T-cell (primary cell): ENCODE data around the gene FBF1. TPM values are rescaled to one million over a fixed set of nuclear protein-coding genes. Genes with fewer than 3 reads are reported as not detected.

ENCODE experiments used
- ATAC-seq, 4 experiments: fragments of 200-7000 bp in 3 of 4; fragments of 150-1000 bp in 1 of 4; cut with Tn5 transposase; replicated peaks in 1 of 4; 1 replicate in 3 of 4; 2 replicates in 1 of 4; pipeline ENCODE4 v1.10.0; 2021; ENCODE audit warnings: moderate library complexity in 3 of 4, mild to moderate bottlenecking in 2 of 4, moderate number of reproducible peaks in 1 of 4
- CTCF ChIA-PET, 2 donors: fragments of 300-600 bp; sonication (Branson Sonifier 250); formaldehyde crosslinking; loops; one replicate each; lab custom pipeline; 2022; ENCODE audit warnings: antibody characterized with exemption in 2 of 2; lab: Charles Lee
- POLR2A ChIA-PET, 2 donors: fragments of 300-600 bp; sonication (Branson Sonifier 250); formaldehyde crosslinking; loops; one replicate each; lab custom pipeline; 2022; ENCODE audit warnings: antibody characterized with exemption in 2 of 2; lab: Charles Lee
- DNase-seq, 35 experiments: peaks; one replicate each; pipeline versions ENCODE4 v3.0.0 to v3.0.0-alpha.2; 2013 to 2023
- H3K27ac ChIP-seq: one replicate; pipeline ENCODE4 v1.5.1; 2013; ENCODE audit warnings: low read length
- H3K27me3 ChIP-seq, 2 experiments: replicated peaks in 1 of 2; 1 replicate in 1 of 2; 2 replicates in 1 of 2; pipeline versions ENCODE4 v1.6.1 to v1.7.0; 2013; ENCODE audit warnings: low read length in 1 of 2, mixed read lengths in 1 of 2; ENCODE audit not compliant: control insufficient read depth in 2 of 2, insufficient read depth in 2 of 2; ENCODE audit errors: extremely low read depth in 1 of 2
- H3K36me3 ChIP-seq, 2 donors: 1 replicate in 1 of 2; 2 replicates in 1 of 2; pipeline versions ENCODE4 v1.6.1 to v1.7.0; 2013; ENCODE audit warnings: low read length in 1 of 2; ENCODE audit not compliant: control insufficient read depth in 2 of 2, insufficient read depth in 1 of 2; ENCODE audit errors: extremely low read depth in 1 of 2
- H3K4me1 ChIP-seq, 2 experiments: 1 replicate in 1 of 2; 2 replicates in 1 of 2; pipeline versions ENCODE4 v1.6.1 to v1.7.0; 2013; ENCODE audit warnings: low read length in 2 of 2, mixed read lengths in 1 of 2; ENCODE audit not compliant: insufficient read depth in 2 of 2, control insufficient read depth in 1 of 2; ENCODE audit errors: extremely low read depth in 1 of 2
- H3K4me3 ChIP-seq, 2 donors: 1 replicate in 1 of 2; 2 replicates in 1 of 2; pipeline versions ENCODE4 v1.5.1 to v1.7.0; 2013; ENCODE audit warnings: mild to moderate bottlenecking in 2 of 2, low read length in 1 of 2, moderate library complexity in 1 of 2; ENCODE audit not compliant: control insufficient read depth in 1 of 2; ENCODE audit errors: extremely low read depth in 1 of 2
- H3K9me3 ChIP-seq: 2 replicates; pipeline ENCODE4 v1.7.0; 2013
- H3K27ac Mint-ChIP-seq, 2 donors: one replicate each; pipeline ENCODE4 v1.8.0; 2020 to 2021; ENCODE audit warnings: mild to moderate bottlenecking in 2 of 2, mixed read lengths in 2 of 2
- H3K27me3 Mint-ChIP-seq, 2 donors: one replicate each; pipeline ENCODE4 v1.8.0; 2021 to 2022; ENCODE audit warnings: mixed read lengths in 2 of 2
- H3K36me3 Mint-ChIP-seq: one replicate; pipeline ENCODE4 v1.8.0; 2021; ENCODE audit warnings: mixed read lengths
- H3K4me1 Mint-ChIP-seq, 3 donors: one replicate each; pipeline ENCODE4 v1.8.0; 2020 to 2022; ENCODE audit warnings: mixed read lengths in 3 of 3, mild to moderate bottlenecking in 1 of 3
- H3K4me3 Mint-ChIP-seq, 3 donors: one replicate each; pipeline ENCODE4 v1.8.0; 2020 to 2022; ENCODE audit warnings: mild to moderate bottlenecking in 3 of 3, mixed read lengths in 3 of 3, moderate library complexity in 3 of 3
- H3K9me3 Mint-ChIP-seq, 3 donors: one replicate each; pipeline ENCODE4 v1.8.0; 2020 to 2022; ENCODE audit warnings: mixed read lengths in 3 of 3
- WGBS: methylation state at CpG from one replicate; pipeline ENCODE4 v1.1.5; 2013; ENCODE audit warnings: missing lambda C conversion rate; ENCODE audit not compliant: insufficient coverage; 5-methylcytosine and 5-hydroxymethylcytosine counted together
- total RNA-seq, 35 experiments: library from RNA in 6 of 35; stranded (reverse) in 6 of 35; fragments of 120-200 nt in 1 of 35; gene quantifications; one replicate each; pipeline versions ENCODE4 v1.2.1 to v1.2.4 and lab custom pipeline; 2013 to 2026

Gene FBF1
- total RNA-seq, 5 donors from 2014 or later (not counting 1 experiment from before 2014, with no cell fraction given), result 25.7 to 45.3 (median 41.5) TPM

DNA sequence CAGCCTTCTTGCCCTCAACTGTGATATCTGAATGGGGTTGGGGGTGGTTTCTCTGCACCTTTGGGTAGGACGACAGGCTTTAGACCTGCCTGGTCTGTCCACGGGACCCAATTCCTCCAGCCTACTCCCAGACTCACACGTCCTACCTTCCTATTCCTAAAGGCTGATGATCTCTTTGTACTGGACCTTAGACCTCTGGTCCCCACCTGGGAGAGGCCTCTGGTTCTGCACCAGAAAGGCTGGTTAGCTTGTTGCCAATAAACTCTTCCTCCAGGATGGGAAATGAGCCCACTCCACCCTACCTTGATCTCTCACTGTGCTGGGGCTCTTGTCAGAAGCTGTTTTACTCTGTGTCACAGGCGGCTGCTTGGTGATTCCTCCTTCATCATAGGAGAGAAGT, 14.4 kb downstream of the FBF1 start:
- DNase-seq (no peak), ATAC-seq (no peak)
- POLR2A ChIA-PET, result interaction anchor here in 1 of 2 donors (0.9 kb wide), 1 partner anchor 23 kb away, joined by 3 read pairs; no protein-coding TSS in a partner anchor
- H3K36me3 ChIP-seq, result peaks cover 0 to 7% of the 10 kb centered on the region in 2 donors
- no peak overlapping the region for H3K4me3 Mint-ChIP-seq
- no peaks in the 10 kb centered on the region for H3K27me3 ChIP-seq
- H3K4me1 Mint-ChIP-seq, result no peaks in the 10 kb centered on the region
- no peaks in the 10 kb centered on the region for H3K9me3 Mint-ChIP-seq
- H3K4me3 ChIP-seq, result no peak overlapping the region
- no peak overlapping the region for H3K27ac ChIP-seq
- no peaks in the 10 kb centered on the region for H3K9me3 ChIP-seq
- WGBS, result 92% methylated on average over 2 of the region's 4 CpGs
- no peak overlapping the region for H3K27ac Mint-ChIP-seq
- H3K4me1 ChIP-seq, result no peaks in the 10 kb centered on the region
- H3K27me3 Mint-ChIP-seq, result no peaks in the 10 kb centered on the region
- CTCF ChIA-PET, result interaction anchor here in 1 of 2 donors (0.5 kb wide), 1 partner anchor 191 kb away, joined by 5 read pairs; no protein-coding TSS in a partner anchor
- H3K36me3 Mint-ChIP-seq, result no peaks in the 10 kb centered on the region

- Mint-ChIP-seq H3K9me3 (no peaks in the 10 kb centered on the region), H3K4me1 (no peaks in the 10 kb centered on the region), H3K27ac (no peak overlapping the region), H3K36me3 (no peaks in the 10 kb centered on the region), H3K27me3 (no peaks in the 10 kb centered on the region), H3K4me3 (no peak overlapping the region)
- POLR2A ChIA-PET, result interaction anchor here (0.6 to 0.9 kb wide), 2 partner anchors 23 to 386 kb away, joined by 3 to 8 read pairs; no protein-coding TSS in a partner anchor
- H3K27me3 ChIP-seq, result no peaks in the 10 kb centered on the region
- CTCF ChIA-PET, result interaction anchor here in 1 of 2 donors (0.5 kb wide), 1 partner anchor 191 kb away, joined by 5 read pairs; no protein-coding TSS in a partner anchor
- ATAC-seq, result no peak
- no peak overlapping the region for H3K4me3 ChIP-seq
- DNase-seq, result no peak
- no peak overlapping the region for H3K27ac ChIP-seq
- no peaks in the 10 kb centered on the region for H3K4me1 ChIP-seq
- WGBS, result 97% methylated on average over 12 of the region's 15 CpGs
- no peaks in the 10 kb centered on the region for H3K9me3 ChIP-seq
- H3K36me3 ChIP-seq, result peaks cover 0 to 7% of the 10 kb centered on the region in 2 donors
These were observed 14.9 kb downstream of the FBF1 start for GRCh38 chr17:75925912-75926311.

- DNase-seq (no peak), ATAC-seq (no peak)
- H3K4me3 Mint-ChIP-seq, result no peak overlapping the region
- no peak overlapping the region for H3K27ac ChIP-seq
- no peaks in the 10 kb centered on the region for H3K9me3 ChIP-seq
- H3K36me3 Mint-ChIP-seq, result no peaks in the 10 kb centered on the region
- no peaks in the 10 kb centered on the region for H3K4me1 Mint-ChIP-seq
- H3K9me3 Mint-ChIP-seq, result no peaks in the 10 kb centered on the region
- POLR2A ChIA-PET, result interaction anchor here in 1 of 2 donors (0.6 kb wide), 1 partner anchor 385 kb away, joined by 8 read pairs; no protein-coding TSS in a partner anchor
- H3K27me3 Mint-ChIP-seq, result no peaks in the 10 kb centered on the region
- no peak overlapping the region for H3K4me3 ChIP-seq
- H3K4me1 ChIP-seq, result no peaks in the 10 kb centered on the region
- CTCF ChIA-PET, result interaction anchor here in 1 of 2 donors (0.9 kb wide), 1 partner anchor 90 kb away, joined by 3 read pairs; no protein-coding TSS in a partner anchor
- no peak overlapping the region for H3K27ac Mint-ChIP-seq
- H3K27me3 ChIP-seq, result no peaks in the 10 kb centered on the region
- WGBS, result 89% methylated on average over 6 of the region's 11 CpGs
- H3K36me3 ChIP-seq, result peaks cover 0 to 7% of the 10 kb centered on the region in 2 donors
These were observed 15.7 kb downstream of the FBF1 start for GRCh38 chr17:75925103-75925502.

- no peak overlapping the region for H3K27ac Mint-ChIP-seq
- H3K9me3 ChIP-seq, result no peaks in the 10 kb centered on the region
- ATAC-seq, result no peak
These were observed 17.6 kb downstream of the FBF1 start for GRCh38 chr17:75922963-75923874.

DNA sequence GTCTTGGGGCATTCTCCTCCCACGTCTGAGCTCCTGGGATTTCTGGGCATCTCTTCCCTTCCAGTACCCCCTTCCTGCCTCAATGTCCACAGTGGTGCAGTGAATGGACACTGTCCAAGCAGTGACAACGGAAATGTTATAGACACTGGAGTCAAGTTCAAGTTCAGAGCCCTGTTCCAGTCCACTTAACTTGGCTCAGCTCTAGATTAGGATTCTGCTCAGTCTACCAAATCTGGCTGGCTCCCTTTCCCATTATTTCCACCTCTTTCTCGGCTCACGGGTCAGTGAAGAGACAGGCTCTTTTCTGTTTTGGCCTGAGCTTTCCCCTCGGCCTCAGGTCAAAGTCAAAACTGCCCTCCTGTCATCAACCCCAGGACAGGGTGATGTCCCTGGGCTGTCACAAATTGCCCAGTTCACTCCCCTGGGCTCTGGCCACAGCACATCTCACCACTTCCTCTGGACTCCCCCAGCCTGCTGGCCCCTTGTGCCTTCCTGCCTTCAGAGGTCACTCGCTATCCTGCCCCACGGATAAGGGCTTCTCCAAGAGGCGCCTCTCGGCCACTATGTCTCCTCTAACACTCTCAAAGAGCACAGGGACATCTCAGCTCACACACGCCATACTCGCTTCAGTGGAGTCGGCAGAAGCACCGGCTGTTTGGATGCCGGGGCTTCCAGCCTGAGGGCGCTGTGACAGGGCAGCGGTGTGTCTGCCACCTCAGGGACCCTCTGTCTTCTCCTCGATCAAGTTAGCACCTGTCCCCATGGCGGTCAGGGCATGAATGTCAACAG, 18.5 kb downstream of the FBF1 start:
- CTCF ChIA-PET, result no interaction called here

More at GRCh38 chr17:75922963-75923874, 17.6 kb downstream of the FBF1 start:
- CTCF ChIA-PET, result no interaction called here
- H3K27me3 ChIP-seq, result no peaks in the 10 kb centered on the region
- H3K27ac ChIP-seq, result no peak overlapping the region
- Mint-ChIP-seq H3K4me1 (no peaks in the 10 kb centered on the region), H3K27me3 (no peaks in the 10 kb centered on the region), H3K36me3 (no peaks in the 10 kb centered on the region), H3K9me3 (no peaks in the 10 kb centered on the region), H3K4me3 (no peak overlapping the region)
- no peak for DNase-seq
- no peaks in the 10 kb centered on the region for H3K4me1 ChIP-seq
- no peak overlapping the region for H3K4me3 ChIP-seq
- POLR2A ChIA-PET, result interaction anchor here in 1 of 2 donors (0.6 kb wide), 1 partner anchor 805 kb away, joined by 5 read pairs; no protein-coding TSS in a partner anchor
- peaks cover 0 to 13% of the 10 kb centered on the region in 2 donors for H3K36me3 ChIP-seq
- WGBS, result 92% methylated on average over 17 of the region's 19 CpGs

GRCh38 chr17:75921596-75921995, 19.2 kb downstream of the FBF1 start:
- H3K4me3 ChIP-seq, result no peak overlapping the region
- no peak overlapping the region for H3K27ac Mint-ChIP-seq
- H3K36me3 ChIP-seq, result peaks cover 0 to 13% of the 10 kb centered on the region in 2 donors
- ChIA-PET POLR2A (no interaction called here), CTCF (no interaction called here)
- H3K27me3 Mint-ChIP-seq, result no peaks in the 10 kb centered on the region
- H3K36me3 Mint-ChIP-seq, result peaks cover 4% of the 10 kb centered on the region
- ATAC-seq (no peak), DNase-seq (no peak)
- 93% methylated on average over 14 of the region's 15 CpGs for WGBS
- H3K27me3 ChIP-seq, result no peaks in the 10 kb centered on the region
- no peaks in the 10 kb centered on the region for H3K9me3 Mint-ChIP-seq
- H3K4me3 Mint-ChIP-seq, result no peak overlapping the region
- H3K4me1 ChIP-seq, result peaks cover 0 to 7% of the 10 kb centered on the region in 2 experiments
- H3K27ac ChIP-seq, result no peak overlapping the region
- H3K4me1 Mint-ChIP-seq, result peaks cover 0 to 4% (median 3%) of the 10 kb centered on the region in 3 donors
- no peaks in the 10 kb centered on the region for H3K9me3 ChIP-seq

More for the DNA sequence above, 18.5 kb downstream of the FBF1 start:
- Histone ChIP-seq H3K27me3 (no peaks in the 10 kb centered on the region), H3K9me3 (no peaks in the 10 kb centered on the region), H3K4me1 (peaks cover 0 to 6% of the 10 kb centered on the region in 2 experiments), H3K27ac (no peak overlapping the region), H3K36me3 (peaks cover 0 to 13% of the 10 kb centered on the region in 2 donors), H3K4me3 (no peak overlapping the region)
- Mint-ChIP-seq H3K27ac (no peak overlapping the region), H3K9me3 (no peaks in the 10 kb centered on the region), H3K4me1 (no peaks in the 10 kb centered on the region), H3K4me3 (no peak overlapping the region), H3K27me3 (no peaks in the 10 kb centered on the region), H3K36me3 (no peaks in the 10 kb centered on the region)
- WGBS, result 97% methylated on average over 18 of the region's 18 CpGs
- POLR2A ChIA-PET, result no interaction called here
- ATAC-seq (no peak), DNase-seq (no peak)
